Nephron progenitor cell (in vitro differentiated cells): ENCODE results near the gene SELPLG.
A peak's percentile ranks its signal among the peaks of the same experiment; 100 is the strongest.

Experiments used
- DNase-seq: peaks from one replicate; pipeline ENCODE4 v3.0.0; 2021
- H3K27ac Mint-ChIP-seq: 2 replicates; pipeline ENCODE4 v1.8.0; 2021; ENCODE audit warnings: mild to moderate bottlenecking, moderate library complexity, mixed read lengths
- H3K27me3 Mint-ChIP-seq: 2 replicates; pipeline ENCODE4 v1.8.0; 2021; ENCODE audit warnings: mild to moderate bottlenecking, low read depth, mixed read lengths; ENCODE audit not compliant: poor library complexity
- H3K36me3 Mint-ChIP-seq: 2 replicates; pipeline ENCODE4 v1.8.0; 2021; ENCODE audit warnings: low read depth, mixed read lengths
- H3K4me1 Mint-ChIP-seq: 2 replicates; pipeline ENCODE4 v1.8.0; 2021; ENCODE audit warnings: mixed read lengths
- H3K4me3 Mint-ChIP-seq: 2 replicates; pipeline ENCODE4 v1.8.0; 2021; ENCODE audit warnings: mild to moderate bottlenecking, moderate library complexity, mixed read lengths
- H3K9me3 Mint-ChIP-seq: 2 replicates; pipeline ENCODE4 v1.8.0; 2021; ENCODE audit warnings: mild to moderate bottlenecking, moderate library complexity, mixed read lengths
- TF ChIP-seq, protein P1 (sequence below): fragments of 200-600 bp; sonication (generic); IDR thresholded peaks from 2 replicates; pipeline ENCODE4 v1.5.0; 2021; ENCODE audit warnings: antibody characterized with exemption

The SELPLG gene

DNA sequence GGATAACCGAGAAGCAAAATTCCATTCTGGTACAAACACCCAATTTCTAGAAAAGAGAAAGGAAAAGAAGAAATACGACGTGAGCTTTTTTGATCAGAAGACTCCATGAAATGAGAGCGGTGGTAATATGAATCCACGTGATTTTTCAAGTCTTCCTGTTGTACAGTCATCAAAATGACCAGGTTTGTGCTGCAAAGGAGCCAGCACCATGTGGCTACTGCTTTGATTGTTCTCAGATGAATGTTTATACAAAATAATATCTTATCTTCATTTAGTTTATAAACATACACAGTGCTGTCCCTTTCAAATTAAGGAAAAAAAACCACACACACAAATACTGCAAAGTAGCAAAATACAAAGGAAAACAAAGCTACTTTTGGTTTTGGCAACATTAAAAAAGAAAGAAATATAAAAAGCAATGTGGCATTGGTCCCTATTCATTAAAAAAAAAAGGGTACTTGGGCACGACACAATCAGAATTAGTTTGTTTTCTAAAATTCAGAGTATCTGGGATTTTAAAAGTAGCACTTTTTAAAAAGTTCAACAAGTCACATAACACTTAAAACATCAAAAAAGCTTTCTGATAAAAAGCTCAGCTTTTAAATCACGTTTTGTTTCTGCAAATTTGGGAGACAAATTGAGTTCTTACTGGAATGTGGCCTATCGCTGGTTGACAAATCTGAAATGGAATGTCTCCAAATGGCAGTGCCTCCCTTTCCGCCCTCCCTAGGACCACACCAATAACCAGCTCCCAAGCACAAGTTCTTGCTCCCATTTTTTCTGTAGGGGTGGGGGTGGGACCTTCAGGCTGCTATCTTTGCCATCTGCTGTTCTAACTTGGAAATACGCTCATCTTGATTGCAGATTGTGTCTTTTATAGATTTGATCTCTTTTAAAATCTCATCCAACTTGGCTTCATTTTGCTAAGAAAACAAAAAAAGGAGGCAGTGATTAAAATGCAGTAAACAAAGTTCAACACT, 13.2 kb upstream of the SELPLG start:
- H3K9me3 Mint-ChIP-seq = no peaks in the 10 kb centered on the region
- TF ChIP-seq, protein P1, sequence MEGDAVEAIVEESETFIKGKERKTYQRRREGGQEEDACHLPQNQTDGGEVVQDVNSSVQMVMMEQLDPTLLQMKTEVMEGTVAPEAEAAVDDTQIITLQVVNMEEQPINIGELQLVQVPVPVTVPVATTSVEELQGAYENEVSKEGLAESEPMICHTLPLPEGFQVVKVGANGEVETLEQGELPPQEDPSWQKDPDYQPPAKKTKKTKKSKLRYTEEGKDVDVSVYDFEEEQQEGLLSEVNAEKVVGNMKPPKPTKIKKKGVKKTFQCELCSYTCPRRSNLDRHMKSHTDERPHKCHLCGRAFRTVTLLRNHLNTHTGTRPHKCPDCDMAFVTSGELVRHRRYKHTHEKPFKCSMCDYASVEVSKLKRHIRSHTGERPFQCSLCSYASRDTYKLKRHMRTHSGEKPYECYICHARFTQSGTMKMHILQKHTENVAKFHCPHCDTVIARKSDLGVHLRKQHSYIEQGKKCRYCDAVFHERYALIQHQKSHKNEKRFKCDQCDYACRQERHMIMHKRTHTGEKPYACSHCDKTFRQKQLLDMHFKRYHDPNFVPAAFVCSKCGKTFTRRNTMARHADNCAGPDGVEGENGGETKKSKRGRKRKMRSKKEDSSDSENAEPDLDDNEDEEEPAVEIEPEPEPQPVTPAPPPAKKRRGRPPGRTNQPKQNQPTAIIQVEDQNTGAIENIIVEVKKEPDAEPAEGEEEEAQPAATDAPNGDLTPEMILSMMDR = no peak
- peaks cover 54% of the 10 kb centered on the region for H3K36me3 Mint-ChIP-seq
- no peak overlapping the region for H3K4me3 Mint-ChIP-seq
- no peak for DNase-seq
- H3K27ac Mint-ChIP-seq = peak overlapping the region; percentile 40
- peaks cover 12% of the 10 kb centered on the region for H3K4me1 Mint-ChIP-seq
- peaks cover 3% of the 10 kb centered on the region for H3K27me3 Mint-ChIP-seq

DNA sequence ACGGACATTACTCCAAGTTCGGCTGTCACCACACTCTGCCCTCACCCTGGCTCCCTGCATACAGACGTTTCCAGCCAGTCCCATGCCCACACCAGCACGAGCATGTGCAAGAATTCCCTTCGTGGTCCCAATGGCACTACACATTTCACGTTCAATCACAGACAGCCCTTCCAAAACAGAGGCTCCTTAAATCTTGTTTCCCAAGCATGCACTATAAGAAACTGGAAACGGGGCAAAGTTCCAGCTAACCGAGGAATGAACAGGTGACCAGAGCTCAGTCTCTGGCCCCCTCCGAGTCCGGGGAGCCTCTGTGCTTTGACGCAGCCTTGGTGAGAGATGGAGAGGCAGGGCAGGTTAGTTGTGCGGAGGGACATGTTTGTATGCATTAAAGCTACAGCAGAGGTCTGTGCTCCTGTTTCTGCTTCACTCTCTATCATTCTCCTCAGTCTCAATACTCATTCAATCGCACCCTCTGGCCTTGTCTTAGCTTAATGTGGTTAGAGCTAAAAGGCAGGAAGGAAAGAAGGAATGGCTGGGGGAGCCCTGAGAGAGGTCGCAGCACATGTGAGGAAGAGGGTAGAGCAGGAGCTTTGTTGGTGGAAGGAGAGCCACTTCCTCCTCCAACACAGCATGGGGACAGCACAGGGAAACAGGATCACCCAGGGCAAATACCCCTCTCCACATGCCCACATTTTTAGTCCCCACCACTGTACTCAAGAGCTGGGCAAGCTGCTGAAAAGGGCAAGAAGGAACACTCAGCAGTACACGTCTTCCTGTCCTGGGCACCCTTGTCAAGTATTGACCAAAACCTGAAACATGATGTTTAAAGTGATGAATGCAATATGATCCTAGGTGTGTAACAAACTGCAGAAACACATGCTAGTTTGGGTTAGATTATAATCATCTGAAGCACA, 12.2 kb upstream of the SELPLG start:
- Mint-ChIP-seq H3K4me3 (no peak overlapping the region), H3K9me3 (no peaks in the 10 kb centered on the region), H3K36me3 (peaks cover 45% of the 10 kb centered on the region), H3K4me1 (peaks cover 22% of the 10 kb centered on the region), H3K27me3 (peaks cover 3% of the 10 kb centered on the region), H3K27ac (peak overlapping the region; percentile 6)
- TF ChIP-seq, protein P1 = no peak
- no peak for DNase-seq

DNA sequence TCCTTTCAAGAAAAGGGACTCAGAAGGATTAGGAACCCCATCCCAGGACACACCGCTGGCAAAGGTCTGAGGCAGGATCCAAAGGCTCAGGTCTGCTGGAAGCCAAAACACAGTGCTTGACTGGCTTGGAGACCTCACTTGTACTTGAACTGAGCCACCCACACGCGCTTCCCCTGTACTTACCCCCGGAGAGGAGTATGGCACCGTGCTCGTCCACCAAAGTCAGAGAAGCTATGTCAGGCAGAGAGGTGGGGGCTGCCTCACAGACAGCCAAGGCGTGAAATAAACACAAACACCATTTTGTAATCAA, 11.1 kb upstream of the SELPLG start:
- Mint-ChIP-seq H3K9me3 (no peaks in the 10 kb centered on the region), H3K36me3 (peaks cover 42% of the 10 kb centered on the region), H3K4me3 (no peak overlapping the region), H3K27ac (peak overlapping the region; percentile 15), H3K27me3 (peaks cover 3% of the 10 kb centered on the region), H3K4me1 (peaks cover 28% of the 10 kb centered on the region)
- no peak for DNase-seq
- TF ChIP-seq, protein P1 = no peak

DNA sequence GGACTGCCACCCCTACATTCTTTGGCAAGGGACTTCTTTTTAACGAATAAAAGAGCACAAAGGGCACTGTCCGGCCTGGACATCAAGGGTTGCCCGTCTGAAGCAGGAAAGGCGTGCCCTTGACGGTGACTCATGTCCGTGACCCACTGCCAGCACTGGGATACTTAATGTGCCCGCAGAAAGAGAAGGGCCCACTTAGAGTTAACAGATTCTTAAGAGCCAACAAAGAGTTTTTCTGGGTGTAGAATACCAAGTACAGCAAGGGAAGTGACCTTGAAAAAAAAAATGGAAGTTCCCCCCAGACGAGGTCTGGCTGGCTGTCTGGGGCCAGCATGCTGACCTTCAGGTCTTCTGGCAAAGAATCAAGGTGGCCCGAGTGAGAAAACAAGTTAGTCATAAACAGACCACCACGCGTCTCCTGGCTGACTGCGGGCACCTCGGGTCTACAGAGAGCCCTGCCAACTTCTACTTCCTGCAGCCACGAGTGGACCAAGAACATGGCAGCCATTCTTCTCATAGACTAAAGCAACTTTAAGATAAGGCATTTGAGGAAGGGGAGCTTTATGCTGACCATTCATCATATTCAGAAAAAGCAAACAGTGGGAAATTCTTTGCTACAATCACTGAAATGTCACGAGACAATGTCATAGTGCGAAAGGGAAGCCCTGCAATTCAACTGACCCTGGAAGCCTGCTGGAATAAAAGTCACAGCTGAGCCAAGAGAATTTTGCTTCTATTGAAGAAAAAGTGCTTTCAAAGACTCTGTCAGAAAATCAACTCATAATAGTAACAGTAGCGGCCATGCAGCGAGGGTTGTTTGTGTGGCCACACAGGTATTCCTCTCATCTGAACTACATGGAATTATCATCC, 10.5 kb upstream of the SELPLG start:
- Mint-ChIP-seq H3K27me3 (peaks cover 3% of the 10 kb centered on the region), H3K27ac (peak overlapping the region; percentile 15), H3K4me1 (peaks cover 32% of the 10 kb centered on the region), H3K36me3 (peaks cover 36% of the 10 kb centered on the region), H3K4me3 (no peak overlapping the region), H3K9me3 (no peaks in the 10 kb centered on the region)
- TF ChIP-seq, protein P1 = no peak
- DNase-seq = no peak

DNA sequence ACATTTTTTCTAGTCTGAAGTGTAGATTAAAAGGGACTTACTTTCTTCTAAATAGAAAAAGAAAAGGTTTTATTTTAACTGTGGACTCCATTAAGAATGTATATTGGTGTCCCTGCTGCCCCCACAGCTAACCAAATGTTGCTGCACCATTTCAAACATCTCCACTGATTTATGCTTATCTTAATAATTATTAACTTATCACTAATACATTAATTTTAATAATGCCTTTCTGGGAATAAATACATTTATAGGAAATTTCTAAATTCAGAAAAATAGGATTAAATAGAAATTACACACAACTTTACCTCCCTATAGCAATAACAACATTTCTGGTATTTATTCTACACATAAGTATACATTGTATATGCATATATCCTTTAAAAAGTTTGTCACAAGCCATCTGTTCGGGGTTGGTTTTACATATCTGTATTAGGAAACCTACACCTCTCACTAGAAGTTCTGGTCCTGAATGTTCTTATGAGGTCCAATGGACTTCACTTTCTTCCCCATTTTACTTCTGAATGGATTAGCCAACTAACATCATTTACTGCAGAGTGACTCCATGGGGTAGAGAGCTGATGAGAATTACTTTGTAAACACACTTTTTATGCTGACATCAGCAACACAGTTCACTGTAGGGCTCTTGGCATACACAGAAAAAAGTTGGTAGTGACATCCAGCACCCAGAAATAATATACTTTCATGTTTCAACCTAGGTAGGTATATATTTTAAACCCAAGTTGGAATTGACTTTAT, 9.4 kb upstream of the SELPLG start:
- Mint-ChIP-seq H3K36me3 (peaks cover 27% of the 10 kb centered on the region), H3K27ac (no peak overlapping the region), H3K27me3 (peaks cover 3% of the 10 kb centered on the region), H3K4me1 (peaks cover 43% of the 10 kb centered on the region), H3K9me3 (no peaks in the 10 kb centered on the region), H3K4me3 (no peak overlapping the region)
- TF ChIP-seq, protein P1 = no peak
- no peak for DNase-seq
